Hepatic stellate cell (primary cell): ENCODE data around the gene BMP5.

ENCODE experiments used
- DNase-seq: peaks from one replicate; pipeline ENCODE4 v3.0.0; 2011; ENCODE audit warnings: low spot score

BMP5 gene

DNA sequence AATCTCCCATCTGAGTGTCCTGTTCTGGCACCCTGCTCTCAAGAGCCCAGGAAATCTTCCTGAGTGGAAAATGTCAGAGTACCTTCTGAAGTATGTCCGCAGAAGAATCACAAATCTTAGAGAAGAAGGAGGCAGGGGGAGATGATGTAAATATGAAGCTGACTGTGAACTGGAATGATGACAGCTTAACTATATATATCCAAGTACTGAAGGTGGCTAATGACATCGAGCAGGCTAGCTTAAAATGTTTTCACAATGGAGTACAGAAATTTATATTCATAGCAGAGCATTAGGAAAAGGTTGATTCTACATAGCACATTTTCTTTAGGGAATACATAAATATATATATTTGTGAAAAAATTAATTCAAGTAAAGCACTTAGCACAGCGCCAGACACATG lies 64.3 kb downstream of the BMP5 start:
- no peak for DNase-seq

DNA sequence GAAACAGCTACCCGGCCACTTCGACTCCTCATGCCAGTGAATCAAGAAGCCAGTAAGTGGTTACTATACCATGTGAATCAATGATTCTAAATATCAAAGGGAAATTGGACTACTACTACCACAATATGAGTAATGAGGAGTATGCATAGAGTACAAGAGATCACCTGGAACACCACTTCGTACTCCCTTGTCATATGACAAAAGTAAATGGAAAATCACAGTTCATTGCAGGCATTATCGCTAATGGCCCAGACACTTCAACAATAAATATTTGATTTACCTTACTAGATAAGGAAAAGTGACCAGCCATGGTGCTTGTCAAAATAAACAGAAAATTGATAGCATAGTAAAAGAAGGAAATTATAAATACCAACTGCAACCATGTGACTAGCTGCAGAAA lies 73.1 kb downstream of the BMP5 start:
- no peak for DNase-seq

DNA sequence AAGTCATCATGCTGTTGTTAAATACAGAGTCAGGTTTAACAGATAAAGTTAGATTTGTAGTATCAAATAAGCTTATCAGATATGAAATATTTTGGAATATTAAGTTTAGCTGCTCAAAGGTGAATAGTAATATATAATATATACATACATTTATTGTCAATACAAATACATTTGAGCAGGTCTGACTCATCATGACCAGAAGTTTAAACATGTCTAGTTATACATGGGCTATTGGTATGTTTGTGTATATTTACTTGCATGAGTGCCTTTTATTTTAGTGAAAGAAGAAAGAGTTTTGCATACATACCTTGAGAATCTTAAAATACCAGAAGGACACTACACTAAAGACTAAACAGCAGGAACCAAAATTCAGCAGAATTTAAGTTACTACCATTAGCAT lies 76.8 kb downstream of the BMP5 start:
- DNase-seq = no peak

DNA sequence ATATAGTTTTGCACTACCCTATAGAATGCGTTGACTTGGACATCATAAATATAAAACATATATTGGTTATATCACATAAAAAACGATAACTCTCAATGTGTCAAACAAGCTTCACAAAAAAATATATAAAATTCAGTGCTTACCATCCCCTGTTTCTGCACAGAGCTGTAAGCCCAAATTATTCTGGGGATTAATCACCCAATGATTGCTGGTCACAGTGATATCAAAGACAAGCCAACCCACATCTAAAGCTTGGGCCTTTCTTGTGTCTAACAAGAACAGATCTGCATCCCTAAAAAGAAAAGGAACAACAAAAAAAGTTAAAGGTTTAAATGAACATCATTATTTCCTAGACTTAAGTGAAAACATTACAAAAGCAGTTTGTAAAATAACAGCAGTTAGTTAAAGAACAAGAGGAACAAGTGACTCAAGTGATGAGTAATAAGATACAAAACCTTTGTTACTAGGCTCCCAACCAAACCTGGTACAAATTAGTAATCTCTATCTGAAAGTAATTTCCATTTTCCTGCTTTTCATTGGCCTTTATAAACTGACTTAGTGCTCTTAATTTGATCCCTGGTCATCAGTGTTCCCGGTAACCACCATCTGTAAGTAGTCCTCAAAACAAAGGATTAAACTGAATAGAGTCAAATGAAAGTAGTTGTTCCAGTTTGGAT lies 81.1 kb downstream of the BMP5 start:
- DNase-seq = no peak

DNA sequence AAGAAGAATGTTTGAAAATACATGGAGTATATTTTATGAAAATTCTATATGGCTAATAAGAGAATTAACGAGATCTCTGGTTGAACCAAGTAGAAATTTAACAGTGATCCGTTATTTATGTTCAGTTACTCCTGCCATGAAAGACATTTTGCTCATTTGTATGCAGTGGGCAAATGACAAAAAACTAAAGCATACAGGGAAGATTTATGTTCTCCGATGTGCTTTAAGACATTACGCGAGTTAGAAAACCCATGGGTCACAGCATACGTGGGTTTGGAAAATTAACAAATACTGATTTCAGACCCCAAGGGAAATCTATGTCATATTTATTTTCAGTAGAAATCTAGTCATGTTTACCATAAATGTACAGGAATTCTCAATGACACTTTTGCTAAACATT lies 90.1 kb downstream of the BMP5 start:
- no peak for DNase-seq

DNA sequence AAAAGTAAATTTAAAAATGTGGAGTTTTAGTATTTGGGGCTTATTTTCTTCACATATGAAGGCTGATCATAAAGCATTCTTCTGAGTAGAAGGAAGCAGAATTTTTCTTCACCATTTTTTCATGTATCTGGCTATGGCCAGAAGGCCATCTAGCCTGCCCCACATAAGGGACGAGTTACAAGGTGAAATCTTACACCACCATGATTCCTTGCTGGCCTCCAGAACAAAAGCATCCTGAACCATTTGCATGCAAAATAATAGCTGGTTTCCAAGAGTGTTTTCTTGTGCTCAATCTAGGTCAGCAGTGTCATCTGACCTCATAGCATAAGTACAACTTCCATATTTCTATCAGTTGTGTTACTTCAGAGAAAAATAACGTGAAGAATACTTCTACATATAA lies 93.1 kb downstream of the BMP5 start:
- DNase-seq = no peak

DNA sequence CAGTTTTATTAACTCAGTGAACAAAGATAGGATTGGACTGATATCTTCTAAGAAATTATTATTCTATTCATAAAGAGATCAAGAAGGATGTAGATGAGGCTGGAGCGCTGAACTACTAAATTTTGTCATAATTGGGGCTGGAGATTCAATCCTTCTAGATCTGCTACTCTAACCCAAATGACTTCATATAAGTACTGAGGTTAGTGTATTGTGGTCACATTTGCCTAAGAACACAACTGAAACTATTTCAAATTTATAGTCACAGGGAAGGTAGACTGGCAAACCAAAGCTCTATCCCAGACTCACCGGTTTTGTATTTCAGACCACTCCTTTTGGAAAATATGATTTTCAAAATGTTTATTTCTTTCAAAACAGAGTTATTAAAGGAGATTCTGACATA lies 96.7 kb downstream of the BMP5 start:
- no peak for DNase-seq

DNA sequence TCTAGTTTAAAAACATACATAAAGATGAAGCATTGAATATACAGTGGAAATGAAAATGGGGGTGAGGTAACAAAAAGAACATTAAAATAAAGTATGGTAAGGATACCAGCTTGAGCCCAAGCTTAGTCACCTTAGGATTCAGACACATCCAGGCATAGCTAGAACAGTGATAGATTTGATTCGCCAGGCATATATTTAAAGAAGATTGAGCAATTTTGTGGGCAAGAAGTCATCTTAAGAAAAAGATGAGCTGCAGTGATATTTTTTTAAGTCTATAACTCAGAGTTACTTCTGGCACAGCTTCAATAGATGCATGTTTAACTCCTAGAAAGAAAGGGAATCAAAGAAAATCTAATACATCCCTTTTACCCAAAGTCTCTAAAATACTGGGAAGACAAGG lies 97.9 kb downstream of the BMP5 start:
- no peak for DNase-seq

DNA sequence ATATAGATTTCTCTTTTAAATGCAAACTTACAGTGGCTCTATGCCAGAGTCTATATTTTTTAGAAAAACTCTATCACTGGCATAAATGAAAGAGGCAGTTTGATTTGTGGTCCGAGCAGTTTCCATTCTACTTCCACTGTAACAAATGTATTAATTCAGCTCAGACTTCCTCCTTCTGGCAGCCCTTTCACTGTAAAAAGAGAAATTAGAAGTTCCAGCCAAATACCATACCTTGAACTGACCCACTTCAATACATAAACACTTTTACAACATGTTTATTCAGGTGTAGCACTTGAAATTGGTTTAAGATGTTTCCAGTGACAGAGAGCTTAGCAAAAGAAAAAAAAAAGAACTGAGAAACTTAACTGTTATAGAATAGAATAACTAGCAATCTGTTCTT lies 99.3 kb downstream of the BMP5 start:
- no peak for DNase-seq

DNA sequence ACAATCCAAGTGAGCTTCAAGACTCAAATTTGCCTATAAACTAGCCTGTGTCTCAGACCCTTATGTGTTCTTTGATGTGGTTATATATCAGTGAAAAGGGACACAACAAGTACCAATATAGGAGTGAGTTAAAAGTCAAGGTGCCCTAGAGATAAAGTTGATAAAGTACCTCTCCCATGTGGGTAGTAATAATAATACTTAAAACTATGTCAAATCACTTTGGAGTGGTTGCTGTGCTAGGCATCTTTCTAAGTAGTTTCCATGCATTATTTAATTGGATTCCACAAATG lies 100.4 kb downstream of the BMP5 start:
- DNase-seq = no peak

DNA sequence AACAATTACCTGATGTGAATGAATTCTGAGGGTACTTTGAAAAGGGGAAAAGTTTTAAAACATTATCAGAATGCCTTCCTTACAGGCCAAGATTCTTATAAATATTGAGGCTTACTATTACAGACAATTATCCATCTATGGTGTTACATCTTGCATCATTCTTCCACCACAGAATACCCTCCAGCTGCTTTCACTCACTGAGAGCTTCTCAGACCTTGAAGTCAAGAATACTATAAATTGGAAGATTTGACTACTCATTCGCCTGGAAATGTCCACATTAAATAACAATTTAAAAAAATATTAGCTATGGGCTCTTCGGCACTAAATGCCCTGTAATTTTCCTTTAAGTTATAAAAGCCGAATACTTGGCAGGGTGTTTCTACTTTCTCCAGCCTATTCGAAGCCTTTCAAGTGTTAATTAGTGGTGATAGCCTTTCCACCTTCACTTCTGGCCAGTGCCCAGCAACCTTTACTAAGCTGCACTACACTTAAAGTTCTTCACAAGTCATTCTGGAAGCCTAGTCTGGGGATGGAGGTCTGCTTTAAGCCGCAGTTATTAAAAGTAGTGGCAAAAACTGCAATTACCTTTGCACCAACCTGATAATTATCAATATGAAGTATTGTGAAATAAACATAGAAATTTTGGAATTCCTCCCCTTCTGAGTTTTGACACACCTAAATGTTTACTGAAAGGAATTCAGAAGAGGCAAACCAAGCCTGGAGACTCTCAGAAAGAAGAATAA lies 100.9 kb downstream of the BMP5 start:
- DNase-seq = no peak

DNA sequence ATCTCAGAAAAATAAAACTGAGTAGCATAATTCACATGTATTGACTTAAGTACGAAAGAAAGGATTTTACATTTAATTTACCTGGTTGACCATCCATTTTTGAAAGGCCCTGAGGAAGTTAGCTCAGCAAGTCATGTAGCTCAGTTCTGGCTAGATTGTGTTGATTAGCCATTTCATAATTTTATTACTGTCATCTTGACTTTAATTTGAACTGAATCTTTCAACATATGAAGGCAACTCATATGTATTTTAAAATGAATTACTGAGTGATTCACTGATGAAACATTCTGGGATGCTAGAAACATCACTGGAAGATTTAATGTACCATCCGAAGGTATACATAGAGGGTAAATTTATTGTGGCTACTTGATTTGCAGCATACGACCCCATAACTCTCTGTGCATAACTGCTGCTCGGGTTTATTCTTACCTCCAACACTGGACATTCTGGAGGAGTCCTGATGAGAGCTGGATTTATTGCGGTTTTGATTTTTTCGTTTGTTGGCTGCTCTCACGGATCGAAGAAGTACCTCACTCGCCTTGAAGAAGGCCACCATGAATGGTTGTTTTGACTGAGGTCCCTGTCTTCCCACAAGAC lies 101.7 kb downstream of the BMP5 start:
- no peak for DNase-seq

DNA sequence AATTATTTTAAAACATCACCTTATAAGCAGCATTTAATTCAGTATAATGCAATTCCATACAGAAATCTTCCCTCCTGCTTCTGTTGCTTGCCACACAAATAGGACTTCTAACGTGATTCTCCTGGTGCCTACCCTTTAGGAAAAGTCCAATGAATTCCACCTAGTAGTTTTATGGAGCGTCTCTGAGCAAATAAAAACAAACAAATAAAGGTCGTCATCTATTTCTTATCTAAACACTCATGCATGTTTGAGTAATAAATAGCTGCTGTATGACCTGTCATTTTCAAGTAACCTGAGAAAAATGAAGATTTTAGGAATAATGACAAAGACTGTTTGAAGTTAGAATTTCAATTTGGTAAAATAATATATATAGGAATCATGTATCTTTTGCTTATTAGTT lies 102.7 kb downstream of the BMP5 start:
- no peak for DNase-seq

DNA sequence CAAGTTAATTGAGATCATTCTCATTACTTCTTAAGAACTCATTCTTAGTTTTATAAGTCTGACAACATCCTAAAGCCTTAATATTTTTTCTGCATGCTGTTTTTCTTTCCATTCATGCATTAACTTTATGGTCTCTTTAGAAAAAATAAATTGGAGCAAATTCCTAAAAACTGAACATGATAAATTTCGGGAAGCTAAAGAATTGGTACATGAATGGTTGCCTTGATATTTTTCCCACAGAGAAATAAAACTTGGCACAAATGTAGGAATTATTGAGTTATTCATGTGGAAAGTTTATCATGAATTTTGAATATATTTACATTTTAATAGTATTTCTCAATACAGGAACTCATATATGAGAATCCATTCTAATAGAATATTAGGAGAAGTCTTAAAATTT lies 115.9 kb downstream of the BMP5 start:
- no peak for DNase-seq

DNA sequence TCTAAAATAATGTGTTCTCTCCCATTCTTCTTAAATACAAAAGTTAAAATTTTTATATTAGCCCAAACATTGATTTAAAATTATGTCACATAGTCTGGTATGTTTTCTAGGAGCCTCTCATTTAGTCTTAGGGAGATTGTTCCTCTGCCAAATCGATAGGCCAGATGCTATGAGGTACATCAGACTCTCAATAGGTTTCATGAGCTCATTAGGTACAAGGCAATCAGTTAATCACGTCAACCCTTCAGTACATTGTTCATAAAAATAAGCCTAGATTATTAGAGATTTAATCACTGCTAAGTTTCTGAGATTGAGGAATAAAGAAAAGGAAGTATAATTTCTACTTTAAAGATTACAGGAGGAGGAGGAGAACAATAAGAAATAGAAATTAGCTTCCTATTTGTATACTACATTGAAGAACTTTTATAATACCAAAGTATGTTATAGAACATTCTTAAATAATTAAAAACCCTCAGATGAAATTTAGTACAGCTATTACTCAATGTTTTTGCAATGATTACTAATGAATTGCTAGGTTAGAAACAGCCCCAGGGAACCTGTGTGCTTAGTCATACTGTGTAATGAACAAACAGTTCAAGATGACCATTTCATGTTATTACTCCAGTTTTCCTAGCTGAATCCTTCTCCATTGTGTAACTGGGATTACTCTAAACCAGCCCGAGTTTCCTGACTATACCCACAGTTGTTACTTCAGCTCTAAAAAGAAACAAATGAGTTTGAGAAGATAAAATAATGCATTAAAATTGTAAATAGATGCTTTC lies 117.0 kb downstream of the BMP5 start:
- no peak for DNase-seq

DNA sequence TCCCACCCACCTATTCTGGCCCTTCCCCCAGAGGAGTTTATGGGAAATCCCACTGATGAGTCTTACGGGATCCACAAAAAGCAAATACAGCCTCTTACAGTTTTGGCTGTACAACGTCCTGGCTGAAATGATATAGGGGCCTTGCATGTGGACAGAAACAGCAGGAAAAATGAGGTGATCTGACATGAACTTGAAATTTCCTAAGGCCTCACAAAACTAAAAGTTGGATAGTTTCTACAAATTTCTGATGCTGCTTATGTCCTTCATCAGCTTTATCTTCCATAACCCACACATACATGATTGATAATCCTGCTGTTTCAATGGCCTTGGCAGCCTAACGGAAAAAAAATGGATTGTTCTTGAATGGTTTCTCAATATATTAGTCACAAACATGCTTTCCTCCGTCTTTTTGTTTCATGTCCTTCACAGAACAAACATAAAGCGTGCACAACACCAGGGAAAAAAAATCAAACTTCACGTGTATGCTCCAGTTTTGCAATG lies 118.8 kb downstream of the BMP5 start:
- DNase-seq = no peak

DNA sequence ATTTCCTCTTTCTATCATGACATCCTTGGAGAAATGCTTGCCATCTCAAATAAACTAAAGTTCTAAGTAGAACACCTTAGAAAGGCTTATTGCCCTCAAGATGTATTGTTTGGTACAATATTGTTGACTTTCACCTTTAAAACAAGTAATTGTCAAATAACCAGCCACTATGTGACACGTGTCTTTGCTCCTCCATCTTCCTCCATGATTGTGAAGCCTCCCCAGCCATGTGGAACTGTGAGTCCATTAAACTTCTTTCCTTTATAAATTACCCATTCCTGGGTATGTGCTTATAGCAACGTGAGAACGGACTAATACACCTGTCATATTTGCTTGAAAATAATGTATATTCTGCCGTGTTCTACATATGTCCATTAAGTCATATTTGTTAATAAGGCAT lies 126.5 kb downstream of the BMP5 start:
- no peak for DNase-seq

DNA sequence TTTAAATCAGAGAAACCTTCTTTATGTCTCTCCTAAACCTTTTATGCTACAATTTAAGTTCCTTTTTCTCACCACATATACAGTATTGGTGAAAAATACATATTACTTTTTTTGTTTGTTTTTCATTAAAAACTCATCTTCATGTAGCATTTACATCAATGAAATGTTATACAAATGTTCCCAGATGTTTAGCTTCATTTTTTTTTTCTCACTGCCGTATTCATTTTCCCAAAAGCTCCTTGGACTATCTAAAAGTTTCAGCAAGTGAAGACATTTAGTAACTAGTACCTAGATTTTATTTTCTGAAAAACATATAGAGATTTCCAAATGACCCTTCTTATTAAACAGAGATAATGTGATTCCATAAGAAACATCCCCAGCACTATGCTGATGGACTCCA lies 128.9 kb downstream of the BMP5 start:
- no peak for DNase-seq

DNA sequence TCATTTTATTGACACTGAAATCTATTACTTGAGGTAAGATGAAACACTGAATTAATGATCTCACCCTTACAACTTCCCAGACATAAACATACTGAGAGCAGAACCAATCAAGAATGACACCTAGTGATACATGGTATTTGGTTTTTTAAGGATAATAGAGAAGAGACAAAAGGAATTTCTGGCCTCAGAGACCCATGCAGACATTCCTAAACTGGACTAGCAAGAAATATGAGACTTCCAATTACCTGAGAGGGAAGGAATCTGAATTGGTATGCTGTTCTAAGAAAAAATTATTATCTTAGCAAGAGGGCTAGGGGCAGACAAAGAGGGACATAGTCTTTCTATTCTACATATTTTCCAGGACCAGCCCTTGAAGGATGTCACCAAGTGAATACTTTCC lies 141.1 kb downstream of the BMP5 start:
- DNase-seq = no peak

DNA sequence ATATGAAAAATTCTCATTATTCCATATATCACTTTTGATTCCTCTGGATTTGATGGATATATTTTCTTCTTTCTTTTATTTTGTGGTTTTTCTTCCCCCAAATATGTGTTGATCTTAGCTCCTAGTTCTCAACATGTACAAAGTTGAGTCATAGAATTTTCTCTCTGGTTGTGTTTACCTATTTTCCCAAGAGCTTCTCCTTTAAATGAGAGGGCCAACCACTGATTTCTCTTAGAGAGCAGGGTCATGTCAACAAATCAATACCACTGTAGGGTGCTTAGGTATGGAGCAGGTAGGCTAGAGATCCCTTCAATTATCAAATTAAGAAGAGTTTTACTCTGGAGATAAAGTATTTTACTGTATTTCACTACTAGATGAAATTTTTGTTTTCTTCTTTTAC lies 145.7 kb downstream of the BMP5 start:
- DNase-seq = no peak

DNA sequence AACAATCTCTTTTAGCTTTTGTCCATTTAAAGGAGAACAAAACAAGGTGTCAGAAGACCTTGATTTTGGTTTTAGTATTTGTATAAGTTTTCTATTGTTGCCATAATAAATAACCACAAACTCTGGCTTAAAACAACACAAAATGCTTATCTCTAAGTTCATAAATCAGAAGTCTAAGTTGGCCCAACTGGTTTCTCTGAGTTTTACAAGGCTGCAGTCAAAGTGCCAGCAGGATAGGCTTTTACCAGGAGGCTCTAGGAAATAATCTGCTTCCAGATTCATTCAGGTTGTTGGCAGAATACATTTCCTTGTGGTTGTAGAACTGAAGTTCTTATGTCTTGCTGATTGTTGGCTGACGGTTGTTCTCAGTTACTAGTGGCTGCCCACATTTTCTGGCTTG lies 149.2 kb downstream of the BMP5 start:
- DNase-seq = no peak

DNA sequence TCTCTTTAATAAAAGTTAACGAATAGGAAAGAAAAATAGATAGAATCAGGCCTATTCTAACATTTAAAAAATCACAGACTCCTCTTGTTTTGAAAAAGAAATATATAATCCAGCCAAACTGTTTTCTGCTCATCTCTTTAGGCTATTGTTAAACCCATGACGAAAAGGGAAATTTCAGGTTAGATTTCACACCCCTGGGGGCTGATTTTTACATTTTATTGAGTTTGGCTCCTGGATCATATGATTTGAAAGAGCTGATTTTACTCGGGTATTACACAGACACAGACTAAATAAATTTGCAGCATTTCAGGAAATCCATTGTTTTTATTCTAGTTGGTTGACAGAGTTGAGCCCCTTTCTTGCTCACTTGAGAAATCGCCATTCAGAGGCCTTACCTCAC lies 160.6 kb downstream of the BMP5 start:
- DNase-seq = no peak

DNA sequence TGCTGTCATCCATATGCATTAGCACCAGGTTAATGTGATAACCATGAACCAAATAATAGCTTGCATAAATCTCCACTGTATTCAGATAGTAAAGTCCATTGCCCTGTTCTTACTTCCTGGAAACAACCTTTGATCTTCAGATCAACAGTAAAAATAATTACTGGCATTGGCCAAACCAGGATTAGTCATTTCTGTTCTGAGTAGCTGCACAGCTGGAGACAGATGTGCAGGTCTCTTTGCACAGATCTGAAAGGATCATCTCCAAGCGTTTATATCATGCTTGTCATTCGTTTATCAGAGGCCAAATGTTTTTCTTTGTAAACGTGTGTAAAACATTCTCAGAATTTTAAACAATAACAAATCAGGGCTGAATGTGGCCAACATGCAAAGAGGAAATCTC lies 162.0 kb downstream of the BMP5 start:
- no peak for DNase-seq
